GM19043 (cell line): ENCODE results near the gene NUDT3.

ENCODE experiments used
- ATAC-seq: cut with Tn5 transposase; IDR thresholded peaks from one replicate; pipeline ENCODE4 v1.9.1; 2021; ENCODE audit warnings: low read depth; ENCODE audit not compliant: unreplicated experiment

NUDT3 gene

DNA sequence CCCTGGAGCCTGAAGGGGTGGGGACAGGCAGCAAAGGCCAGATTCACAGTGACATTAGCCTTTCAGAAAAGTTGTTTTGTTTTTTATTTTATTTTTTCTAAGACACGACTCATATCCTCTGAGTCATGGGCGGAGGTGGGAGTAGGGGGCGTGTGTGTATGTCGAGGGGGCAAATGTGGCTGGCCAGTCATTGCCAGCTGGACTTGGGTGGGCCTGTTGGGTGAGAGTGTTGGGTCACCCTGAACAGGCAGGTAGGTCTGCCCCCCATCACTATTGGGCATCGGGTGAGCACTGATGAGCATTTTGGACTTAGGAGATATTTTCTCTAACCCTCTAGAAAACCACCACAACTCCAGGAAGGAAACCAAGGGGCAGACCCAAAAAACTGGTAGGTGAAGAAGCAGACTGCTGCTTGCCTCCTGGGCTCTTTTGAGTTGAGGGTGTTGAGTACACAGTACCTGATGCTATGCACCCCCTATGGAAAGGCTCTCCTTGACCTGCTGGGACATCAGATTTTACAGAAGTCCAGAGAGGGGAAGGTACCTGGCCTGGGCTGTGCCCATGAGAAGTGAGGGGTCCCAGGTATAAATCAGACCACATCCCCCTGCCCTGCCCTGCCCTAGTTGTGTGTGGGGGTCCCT, 149.2 kb downstream of the NUDT3 start:
- ATAC-seq = no peak

DNA sequence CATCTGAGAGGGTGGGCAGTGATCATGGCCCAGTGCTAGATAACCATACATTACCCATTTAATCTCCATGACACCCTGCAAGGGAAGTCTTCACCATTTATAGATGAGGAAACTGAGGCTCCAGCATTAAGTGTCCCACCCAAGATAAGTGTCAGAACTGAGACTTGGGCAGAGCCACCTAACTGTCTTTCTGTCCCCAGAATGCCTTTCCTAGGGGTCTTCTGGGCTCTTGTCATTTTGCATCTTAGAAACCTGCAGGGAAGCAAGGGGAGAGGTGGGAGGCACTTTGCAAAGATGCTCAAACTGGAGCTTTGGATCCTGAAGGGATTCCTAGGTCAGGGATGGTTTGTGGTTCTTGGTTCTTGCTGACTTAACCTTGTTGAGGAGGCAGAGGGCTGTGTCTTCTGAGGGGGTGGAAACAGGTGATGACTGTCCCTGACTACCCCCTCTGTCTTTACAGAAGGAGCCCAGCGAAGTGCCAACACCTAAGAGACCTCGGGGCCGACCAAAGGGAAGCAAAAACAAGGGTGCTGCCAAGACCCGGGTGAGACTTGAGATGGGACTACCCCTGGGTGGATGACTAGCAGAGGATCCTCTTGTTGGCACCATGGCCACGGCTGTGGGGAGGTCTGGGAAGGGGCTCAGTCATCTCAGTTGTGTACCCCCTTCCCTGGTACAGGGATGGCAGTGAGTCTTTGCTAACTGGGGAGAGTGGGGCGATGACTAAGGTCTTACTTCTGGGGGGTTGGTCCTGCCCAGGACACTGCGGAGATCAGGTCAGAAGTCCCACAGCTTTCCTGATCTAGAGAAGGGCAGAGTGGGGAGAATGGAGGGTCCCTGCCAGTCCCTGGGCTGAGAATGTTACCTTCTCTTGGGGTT, 150.0 kb downstream of the NUDT3 start:
- no peak for ATAC-seq

DNA sequence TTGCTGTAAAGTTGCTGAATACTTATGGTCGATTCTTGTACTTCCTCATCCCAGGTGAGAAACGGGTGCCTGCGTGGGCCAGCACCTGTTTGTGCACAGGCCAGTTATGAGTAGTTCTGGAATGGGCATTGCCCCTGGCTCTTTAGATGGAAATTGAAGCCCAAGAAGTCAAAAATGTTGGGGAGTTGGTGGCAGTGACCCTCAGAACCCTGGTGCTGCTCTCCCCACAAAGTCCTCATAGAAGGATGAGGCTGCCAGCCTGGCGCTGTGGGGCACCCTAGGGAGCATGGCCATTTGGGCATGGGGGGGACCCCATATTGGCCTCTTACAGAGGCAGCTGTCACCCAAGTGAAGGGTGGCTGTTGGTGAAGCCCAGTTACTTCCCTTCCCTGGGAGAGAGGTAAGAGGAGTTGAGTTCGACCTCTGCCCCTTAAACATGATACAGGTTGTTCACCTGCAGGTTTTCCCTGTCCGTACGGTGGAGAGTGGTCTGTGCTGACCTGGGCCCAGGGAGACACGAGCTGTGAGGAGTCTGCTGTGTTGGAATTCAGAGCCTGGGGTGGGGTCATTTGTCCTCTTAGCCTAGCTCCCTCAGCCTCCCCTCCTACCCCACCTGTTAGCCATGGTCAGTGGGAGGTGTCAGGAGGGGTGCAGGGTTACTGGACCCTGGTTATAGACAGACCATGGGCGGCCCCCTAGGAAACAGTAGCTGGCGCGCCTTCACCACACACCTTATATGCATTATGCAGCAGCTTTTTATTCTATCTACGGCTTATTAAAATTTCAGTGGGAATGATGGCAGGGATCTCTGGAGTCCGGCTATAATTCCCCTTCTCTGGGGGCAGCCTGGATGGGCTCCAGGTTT, 150.9 kb downstream of the NUDT3 start:
- no peak for ATAC-seq

DNA sequence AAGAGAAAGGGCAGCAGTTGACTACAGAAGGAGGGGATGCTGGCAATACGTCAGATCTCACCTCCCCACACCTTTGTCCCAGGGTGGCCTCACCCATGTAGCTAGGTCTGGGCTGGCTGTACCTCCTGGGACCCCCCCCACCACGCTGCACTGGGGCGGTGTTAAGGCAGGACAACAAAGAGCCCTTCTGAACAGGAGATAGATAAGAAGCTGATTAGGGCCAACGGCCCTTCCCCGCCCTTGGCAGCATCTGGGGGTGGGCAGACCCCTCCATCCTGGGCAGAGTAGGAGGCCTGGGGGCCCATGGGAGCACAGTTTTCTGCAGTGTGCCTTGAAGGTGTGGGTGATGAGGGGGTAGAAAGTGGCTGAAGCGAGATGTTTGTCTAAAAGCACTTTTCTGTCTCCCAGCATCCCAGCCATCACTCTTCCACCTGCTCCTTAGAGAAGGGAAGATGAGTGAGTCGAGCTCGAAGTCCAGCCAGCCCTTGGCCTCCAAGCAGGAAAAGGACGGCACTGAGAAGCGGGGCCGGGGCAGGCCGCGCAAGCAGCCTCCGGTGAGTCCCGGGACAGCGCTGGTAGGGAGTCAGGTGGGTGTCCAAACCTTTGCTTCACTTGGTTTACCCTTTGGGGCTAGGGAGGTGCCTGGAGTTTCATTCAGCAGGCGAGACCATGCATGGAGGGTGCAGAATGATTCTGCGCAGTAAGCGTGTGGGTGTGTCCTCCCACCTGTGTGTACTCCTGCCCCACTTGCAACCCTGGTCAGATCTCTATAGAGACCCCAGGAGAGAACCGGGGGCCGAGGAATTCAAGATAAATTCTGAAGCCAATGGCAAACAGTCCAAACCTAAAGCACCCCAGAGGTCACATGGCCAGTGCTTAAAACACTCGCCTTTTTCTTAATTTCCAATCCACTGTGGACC, 151.9 kb downstream of the NUDT3 start:
- ATAC-seq = no peak

DNA sequence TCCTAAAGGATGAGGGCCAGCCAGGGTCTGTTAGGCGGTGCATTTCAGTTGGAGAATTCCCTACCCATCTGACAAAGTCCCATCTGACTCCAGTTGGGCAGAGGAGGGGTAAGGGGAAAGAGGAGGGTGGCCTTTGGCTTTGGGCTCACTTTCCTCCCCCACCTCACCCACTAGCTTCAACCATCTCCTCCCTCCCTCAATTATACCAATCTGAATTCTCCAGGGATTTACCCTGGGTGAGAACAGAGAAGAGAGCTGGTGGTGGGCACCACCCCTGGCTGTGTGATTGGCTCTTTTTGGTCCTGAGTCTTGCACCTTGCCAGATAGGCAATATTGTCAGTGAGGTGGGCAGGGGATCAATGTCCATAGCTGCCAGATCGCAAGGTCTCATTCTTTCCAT, 152.6 kb downstream of the NUDT3 start:
- ATAC-seq = no peak

DNA sequence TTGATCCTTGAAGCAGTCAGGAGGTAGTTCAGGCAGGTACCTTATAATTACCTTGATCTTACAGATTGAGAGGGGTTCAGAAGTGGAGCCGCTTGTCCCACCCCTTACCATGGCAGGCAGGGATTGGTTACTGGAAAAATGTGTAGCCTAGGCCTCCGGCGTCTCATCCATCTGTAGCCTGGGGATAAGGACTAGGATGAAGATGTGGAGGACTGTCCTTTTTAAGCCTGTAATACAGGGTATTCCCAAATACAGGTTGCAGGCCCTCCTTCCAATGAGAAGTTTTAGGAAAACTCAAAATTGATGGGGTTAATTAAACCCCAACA, 153.0 kb downstream of the NUDT3 start:
- no peak for ATAC-seq

DNA sequence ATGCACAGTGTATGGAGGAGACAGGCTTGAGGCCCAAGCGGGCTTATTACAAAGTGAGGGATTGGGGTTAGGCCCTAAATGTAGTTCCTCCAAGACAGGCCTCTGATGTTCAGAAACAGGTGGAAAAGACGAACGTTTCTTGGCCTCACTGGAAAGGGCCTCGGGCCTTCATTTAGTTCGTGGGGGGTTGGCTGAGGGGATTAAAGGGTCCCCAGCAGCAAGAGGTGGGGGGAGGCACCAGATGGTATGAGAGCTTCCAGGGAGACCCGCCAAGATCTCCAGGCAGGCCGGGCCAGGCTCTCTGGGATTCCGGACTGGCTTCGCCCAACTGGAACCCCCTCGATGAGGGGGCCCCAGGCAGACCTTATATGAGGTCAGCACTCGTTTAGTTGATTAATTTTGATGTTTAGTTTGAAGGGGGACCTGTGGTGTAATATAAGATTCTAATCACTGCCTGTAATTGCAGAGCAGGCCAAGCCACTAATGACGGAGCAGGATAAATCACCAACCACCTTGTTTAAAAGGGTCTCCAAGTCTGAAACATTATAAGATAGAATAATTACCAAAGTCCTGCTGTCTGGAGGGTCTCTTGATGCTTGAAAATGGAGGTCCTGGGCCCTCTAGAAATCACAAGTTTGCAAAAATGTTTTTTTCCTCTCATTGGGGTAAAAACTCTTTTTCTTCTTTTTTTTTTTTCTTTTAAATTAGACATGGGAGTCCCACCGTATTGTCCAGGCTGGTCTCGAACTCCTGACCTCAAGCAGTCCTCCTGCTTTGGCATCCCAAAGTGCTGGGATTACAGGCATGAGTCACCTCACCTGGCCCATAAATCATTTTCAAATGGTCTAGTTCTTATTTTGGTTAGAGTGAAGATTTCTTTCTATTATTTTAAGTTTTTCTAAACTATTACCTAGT, 153.6 kb downstream of the NUDT3 start:
- ATAC-seq = no peak

DNA sequence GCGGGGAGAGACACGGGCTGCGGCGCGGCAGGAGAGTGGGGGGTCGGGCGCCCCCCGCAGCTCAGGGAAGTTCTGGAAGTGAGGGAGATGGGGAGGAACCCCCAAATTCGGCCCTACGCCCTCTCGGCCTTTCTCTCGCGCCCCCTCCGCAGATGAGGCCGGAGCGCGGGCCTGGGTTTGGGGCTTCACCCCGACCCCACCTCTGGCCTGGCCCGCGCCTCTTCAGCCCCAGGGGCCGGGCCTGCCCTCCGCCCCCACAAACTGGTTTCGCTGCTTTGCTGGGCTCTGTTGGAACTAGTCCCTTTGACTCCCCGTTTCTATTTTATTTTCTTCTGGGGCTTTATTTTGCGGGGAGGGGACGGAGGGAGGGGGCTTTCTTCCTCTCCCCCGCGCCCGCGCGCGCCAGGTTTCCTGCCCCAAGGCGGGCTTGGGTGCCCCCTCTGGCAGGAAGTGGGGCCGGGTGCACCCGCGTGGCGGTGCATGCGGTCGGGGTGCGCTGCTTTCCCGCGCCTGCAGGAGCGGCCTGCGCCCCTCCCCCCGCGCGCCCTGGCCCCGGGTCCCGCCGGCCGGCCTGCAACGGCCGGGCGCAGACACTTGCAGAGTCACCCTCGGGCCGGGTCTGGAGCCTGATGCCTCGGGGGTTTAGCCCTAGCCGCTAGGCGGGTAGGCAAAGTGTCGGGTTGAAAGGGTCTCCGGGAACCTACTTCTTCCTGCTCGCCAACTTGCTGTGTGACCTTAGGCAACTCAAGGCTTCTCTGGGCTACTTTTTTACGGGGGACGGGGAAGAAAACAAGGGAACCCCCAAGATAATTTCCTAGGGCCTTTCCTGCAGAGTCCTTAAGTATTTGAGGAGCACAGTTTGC, 154.5 kb downstream of the NUDT3 start:
- no peak for ATAC-seq

DNA sequence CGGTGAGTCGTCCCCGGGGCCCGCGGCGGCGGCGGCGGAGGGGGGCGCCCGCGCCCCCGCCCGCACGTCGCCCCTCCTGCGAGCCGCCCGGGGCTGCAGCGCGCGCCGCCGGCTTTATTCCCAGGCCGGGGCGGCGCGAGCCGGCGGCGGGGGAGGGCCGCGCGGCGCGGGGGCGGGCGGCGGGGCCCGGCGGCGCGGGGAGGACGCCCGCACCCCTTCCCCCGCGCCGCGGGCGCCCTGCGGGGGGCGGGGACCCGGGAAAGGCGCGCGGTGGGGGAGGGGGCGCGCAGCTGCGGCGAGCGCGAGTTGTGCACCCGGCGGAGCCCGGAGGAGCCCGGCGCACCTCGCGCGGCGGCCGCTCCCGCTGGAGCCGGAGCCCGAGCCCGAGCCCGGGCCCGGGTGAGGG, 155.2 kb downstream of the NUDT3 start:
- ATAC-seq = no peak

DNA sequence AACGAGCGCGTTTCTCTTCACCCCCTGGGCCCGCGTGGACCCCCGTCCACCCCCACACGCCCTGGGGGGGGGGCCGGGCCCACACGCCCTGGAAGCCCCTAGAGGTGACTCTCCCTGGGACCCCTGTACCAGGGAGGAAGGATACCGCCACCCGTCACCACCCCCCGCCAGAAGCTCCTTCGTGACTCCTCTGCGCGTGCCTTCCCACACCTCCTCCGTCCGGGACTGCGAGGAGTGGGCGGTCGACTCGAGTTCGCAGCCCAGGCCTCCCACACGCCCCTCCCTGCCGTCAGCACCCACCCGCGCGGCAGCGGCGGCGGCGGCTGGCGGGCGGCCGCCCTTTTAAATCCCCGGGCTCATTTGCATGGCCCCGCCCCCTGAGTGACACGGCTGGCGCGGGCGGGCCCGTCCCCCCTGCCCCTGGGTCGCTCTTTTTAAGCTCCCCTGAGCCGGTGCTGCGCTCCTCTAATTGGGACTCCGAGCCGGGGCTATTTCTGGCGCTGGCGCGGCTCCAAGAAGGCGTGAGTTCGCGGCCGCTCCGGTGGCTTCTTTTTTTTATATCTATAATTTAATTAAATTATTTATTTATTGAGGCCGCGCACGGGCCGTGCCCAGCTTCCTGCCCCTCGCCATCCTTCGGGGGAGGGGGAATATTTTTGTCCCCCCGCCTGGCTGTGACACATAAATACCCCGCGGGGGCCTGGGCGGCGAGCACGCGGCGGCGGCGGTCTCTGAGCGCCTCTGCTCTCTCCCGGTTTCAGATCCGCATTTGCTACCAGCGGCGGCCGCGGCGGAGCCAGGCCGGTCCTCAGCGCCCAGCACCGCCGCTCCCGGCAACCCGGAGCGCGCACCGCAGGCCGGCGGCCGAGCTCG, 155.8 kb downstream of the NUDT3 start, which contains the start of gene HMGA1:
HMGA1 (plus strand) TSS at position 431 of the 873 bp plus-strand sequence. CDS start 3,908 bp downstream, outside the sequence.
- peak; percentile 59 for ATAC-seq

DNA sequence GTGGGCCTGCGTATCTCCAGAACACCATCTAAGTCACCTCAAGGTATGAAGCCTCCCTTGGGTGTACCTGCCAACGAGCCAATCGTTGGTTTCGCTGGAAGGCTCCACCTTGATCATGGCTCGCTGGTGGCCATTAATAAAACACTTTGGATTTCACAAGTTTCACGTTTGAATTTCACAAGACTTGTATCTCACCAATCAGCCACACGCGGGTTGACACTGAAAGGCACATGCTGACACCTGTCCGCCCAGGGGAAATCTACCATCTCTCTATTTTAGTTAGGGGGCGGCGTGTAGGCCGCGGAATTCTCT, 156.4 kb downstream of the NUDT3 start:
- no peak for ATAC-seq

DNA sequence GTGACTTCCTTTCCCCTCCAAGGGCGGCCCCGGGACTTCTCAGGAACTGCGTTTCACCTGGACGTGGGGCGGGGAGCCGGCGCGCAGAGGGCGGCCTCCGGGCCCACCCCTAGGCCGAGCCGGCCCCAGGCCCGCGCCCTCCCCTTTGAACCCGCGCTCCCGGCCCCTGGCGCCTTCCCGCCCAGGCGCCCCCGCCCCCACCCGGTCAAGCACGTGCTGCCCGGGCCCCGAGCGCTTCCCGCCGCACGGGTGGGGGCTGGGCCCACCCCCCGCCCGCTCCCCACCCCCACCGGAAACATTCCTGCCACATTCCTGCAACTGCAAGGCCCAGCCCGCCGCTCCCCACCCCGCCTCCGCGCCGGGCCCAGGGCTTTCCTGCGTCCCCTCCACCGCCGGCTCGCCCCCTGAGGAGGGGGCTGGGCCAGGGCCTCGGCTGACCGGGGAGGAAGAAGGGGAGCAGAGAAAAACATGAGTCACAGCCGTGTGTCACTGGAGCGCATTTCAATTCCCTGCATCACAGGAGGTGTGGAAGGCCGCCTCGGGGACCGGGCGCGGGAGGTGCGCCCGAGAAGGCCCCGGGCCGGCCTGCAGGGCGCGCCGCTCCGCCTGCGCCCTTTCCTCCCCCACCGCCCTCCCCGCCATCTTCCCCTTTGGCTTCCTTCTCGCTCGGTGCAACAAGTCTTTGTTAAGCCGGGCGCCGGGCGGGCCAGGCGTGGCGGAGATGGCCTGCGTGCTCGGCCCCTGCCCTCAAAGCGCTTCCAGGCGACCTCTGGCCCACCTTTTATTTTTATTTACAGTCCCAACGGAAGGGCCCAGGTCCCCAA, 156.9 kb downstream of the NUDT3 start:
- ATAC-seq = no peak

DNA sequence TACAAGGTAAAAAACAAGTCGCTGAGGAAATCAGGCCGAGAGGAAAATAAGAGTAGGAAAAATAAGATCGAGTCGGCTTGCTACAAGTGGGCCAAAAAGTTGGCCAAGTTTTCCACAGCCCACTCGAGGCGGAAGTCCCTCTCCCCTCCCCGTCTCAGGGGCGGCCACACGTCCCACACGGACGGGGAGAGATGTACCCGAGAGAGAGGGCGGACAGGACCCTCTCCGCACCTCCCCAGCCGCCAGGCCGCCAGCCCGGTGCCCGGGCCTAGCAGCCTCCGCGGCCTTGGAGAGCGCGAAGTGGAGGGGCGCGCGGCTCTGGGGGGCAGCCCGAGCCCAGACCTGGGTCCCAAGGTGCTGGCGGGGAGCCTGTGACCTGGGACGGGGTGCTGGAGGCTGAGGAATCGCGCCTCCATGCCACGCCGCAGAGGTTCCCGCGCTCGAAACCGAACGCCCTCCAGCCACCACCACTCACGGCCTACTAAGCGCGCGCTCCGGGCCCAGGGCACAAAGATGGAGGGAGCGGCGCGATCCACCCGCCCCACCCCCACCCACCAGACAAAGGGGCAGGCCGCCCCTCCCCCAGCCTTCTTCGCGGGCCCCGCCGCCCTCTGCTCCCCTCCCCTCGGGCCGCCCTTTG, 157.7 kb downstream of the NUDT3 start:
- no peak for ATAC-seq

DNA sequence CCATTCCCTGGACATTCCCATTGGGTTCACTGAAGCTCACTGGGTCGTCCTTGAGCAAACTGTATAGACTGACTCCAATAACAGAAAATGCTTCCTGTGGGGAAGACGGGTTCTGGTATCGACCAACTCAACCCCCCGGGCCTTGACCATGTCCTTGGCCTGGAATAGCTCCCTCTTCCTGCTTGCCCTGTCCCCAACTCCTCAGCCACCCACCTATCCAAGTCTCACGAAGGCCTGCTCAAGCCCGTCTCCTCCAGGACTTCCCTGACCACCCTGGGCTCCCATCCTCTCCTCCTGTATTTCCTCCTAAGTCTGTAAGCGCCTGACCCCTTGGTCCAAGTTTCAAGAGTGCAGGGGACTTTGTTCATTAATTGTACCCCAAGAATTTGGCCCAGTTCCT, 158.6 kb downstream of the NUDT3 start:
- ATAC-seq = no peak

DNA sequence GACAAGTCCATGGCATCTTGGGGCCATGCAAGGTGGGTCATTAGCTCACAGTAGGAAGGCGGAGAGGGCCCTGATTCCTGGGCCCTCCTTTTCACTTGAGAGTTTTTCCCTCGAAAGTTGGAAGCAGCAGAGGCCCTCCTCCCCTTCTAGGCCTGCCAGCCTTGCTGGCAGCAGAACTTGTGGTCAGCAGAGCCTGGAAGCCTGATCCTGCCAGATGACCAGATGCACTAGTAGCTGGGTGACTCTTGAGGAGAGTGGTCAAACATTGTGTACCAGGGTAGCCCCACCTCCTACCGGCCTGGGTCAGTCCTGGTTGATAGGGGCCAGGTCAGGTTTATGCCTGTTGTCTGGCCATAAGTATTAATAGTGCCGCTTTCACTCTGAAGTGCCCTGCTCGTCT, 159.6 kb downstream of the NUDT3 start:
- no peak for ATAC-seq
